Smooth muscle cell (in vitro differentiated cells): ENCODE results near the gene VGLL3. TPM values are rescaled to one million over a fixed set of nuclear protein-coding genes. Genes with fewer than 3 reads are reported as not detected.

Source experiments
- DNase-seq: peaks from one replicate; lab custom pipeline; 2025; ENCODE audit not compliant: unreplicated experiment; lab: John Stamatoyannopoulos, UW
- H2AFZ ChIP-seq: fragments of 200-600 bp; sonication (generic); 2 replicates; pipeline ENCODE4 v1.6.0; 2016; ENCODE audit warnings: antibody characterized with exemption, low read depth, mild to moderate bottlenecking
- H3F3A ChIP-seq: fragments of 200-600 bp; sonication (generic); 2 replicates; pipeline ENCODE4 v1.6.0; 2017; ENCODE audit warnings: antibody characterized with exemption, low read depth
- H3K27ac ChIP-seq: fragments of 200-600 bp; sonication (generic); 2 replicates; pipeline ENCODE4 v1.5.1; 2016; ENCODE audit warnings: low read depth, mild to moderate bottlenecking
- H3K27me3 ChIP-seq: fragments of 200-600 bp; sonication (generic); 2 replicates; pipeline ENCODE4 v1.6.1; 2016; ENCODE audit warnings: low read depth, mild to moderate bottlenecking
- H3K36me3 ChIP-seq: fragments of 200-600 bp; sonication (generic); 2 replicates; pipeline ENCODE4 v1.5.1; 2016; ENCODE audit warnings: low read depth
- H3K4me1 ChIP-seq: fragments of 200-600 bp; sonication (generic); 2 replicates; pipeline ENCODE4 v1.5.1; 2016; ENCODE audit warnings: low read depth
- H3K4me2 ChIP-seq: fragments of 200-600 bp; sonication (generic); 2 replicates; pipeline ENCODE4 v1.6.0; 2016; ENCODE audit warnings: mild to moderate bottlenecking
- H3K4me3 ChIP-seq: fragments of 200-600 bp; sonication (generic); 2 replicates; pipeline ENCODE4 v1.5.1; 2016; ENCODE audit warnings: mild to moderate bottlenecking
- H3K79me2 ChIP-seq: fragments of 200-600 bp; sonication (generic); 2 replicates; pipeline ENCODE4 v1.6.0; 2016; ENCODE audit warnings: low read depth, mild to moderate bottlenecking
- H3K9ac ChIP-seq: fragments of 200-600 bp; sonication (generic); 2 replicates; pipeline ENCODE4 v1.6.0; 2016; ENCODE audit warnings: low read depth
- H3K9me3 ChIP-seq: fragments of 200-600 bp; sonication (generic); replicated peaks from 2 replicates; pipeline ENCODE4 v1.5.1; 2016; ENCODE audit warnings: low read depth
- H4K20me1 ChIP-seq: fragments of 200-600 bp; sonication (generic); 2 replicates; pipeline ENCODE4 v1.6.0; 2016; ENCODE audit warnings: low read depth
- WGBS: methylation state at CpG from one replicate; pipeline ENCODE4 v1.1.7; 2016; ENCODE audit warnings: low lambda C conversion rate; 5-methylcytosine and 5-hydroxymethylcytosine counted together
- polyA plus RNA-seq: library from polyadenylated mRNA; unstranded; fragments of >200 nt; fragmentation: Nextera tagmentation; extraction: Ambion mirVana; gene quantifications from 2 replicates; pipeline ENCODE4 v1.2.1, GENCODE V29; 2016
- total RNA-seq: library from RNA; depleted of rRNA; stranded (reverse); fragments of >200 nt; gene quantifications from 2 replicates; pipeline ENCODE4 v1.2.3, GENCODE V29; 2014
- TF ChIP-seq, protein P1 (sequence below): fragments of 200-600 bp; sonication (generic); IDR thresholded peaks from 2 replicates; pipeline ENCODE4 v1.5.1; 2017; ENCODE audit warnings: borderline replicate concordance, mild to moderate bottlenecking, antibody characterized with exemption; ENCODE audit not compliant: insufficient read depth, poor library complexity, severe bottlenecking

Gene VGLL3
- total and polyA plus RNA-seq, 2 experiments from 2014 or later, result 11.4 to 54.1 TPM

DNA sequence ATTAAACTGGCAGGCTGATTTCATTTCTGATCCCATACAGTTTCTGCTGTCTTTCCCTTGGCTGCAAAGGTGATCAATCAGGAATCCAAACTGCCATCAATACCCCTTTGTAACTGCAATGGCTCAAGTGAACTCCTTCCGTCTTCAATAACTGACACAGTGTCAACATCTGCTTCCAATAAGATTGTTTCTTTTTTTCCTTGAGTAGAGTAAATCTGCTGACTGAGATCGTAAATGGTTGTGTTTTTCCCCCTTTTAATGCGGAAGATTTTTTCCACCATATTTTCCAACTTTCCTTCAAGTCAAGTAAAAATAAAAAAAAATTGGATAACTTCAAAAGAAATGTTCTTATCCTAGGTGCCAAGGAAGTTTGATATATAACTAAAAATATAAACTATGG lies 48.7 kb downstream of the VGLL3 start:
- TF ChIP-seq, protein P1, sequence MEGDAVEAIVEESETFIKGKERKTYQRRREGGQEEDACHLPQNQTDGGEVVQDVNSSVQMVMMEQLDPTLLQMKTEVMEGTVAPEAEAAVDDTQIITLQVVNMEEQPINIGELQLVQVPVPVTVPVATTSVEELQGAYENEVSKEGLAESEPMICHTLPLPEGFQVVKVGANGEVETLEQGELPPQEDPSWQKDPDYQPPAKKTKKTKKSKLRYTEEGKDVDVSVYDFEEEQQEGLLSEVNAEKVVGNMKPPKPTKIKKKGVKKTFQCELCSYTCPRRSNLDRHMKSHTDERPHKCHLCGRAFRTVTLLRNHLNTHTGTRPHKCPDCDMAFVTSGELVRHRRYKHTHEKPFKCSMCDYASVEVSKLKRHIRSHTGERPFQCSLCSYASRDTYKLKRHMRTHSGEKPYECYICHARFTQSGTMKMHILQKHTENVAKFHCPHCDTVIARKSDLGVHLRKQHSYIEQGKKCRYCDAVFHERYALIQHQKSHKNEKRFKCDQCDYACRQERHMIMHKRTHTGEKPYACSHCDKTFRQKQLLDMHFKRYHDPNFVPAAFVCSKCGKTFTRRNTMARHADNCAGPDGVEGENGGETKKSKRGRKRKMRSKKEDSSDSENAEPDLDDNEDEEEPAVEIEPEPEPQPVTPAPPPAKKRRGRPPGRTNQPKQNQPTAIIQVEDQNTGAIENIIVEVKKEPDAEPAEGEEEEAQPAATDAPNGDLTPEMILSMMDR, result no peak
- Histone ChIP-seq H3K4me3 (no peak overlapping the region), H3K36me3 (peaks cover 24% of the 10 kb centered on the region), H3K4me1 (no peaks in the 10 kb centered on the region), H4K20me1 (peaks cover 7% of the 10 kb centered on the region), H3K79me2 (no peaks in the 10 kb centered on the region), H3K27ac (no peak overlapping the region), H3K27me3 (no peaks in the 10 kb centered on the region), H3K9ac (no peak overlapping the region), H3K9me3 (no peaks in the 10 kb centered on the region), H2AFZ (no peak overlapping the region), H3F3A (no peaks in the 10 kb centered on the region), H3K4me2 (no peak overlapping the region)
- 87% methylated on average over 3 of the region's 3 CpGs for WGBS
- DNase-seq, result no peak

DNA sequence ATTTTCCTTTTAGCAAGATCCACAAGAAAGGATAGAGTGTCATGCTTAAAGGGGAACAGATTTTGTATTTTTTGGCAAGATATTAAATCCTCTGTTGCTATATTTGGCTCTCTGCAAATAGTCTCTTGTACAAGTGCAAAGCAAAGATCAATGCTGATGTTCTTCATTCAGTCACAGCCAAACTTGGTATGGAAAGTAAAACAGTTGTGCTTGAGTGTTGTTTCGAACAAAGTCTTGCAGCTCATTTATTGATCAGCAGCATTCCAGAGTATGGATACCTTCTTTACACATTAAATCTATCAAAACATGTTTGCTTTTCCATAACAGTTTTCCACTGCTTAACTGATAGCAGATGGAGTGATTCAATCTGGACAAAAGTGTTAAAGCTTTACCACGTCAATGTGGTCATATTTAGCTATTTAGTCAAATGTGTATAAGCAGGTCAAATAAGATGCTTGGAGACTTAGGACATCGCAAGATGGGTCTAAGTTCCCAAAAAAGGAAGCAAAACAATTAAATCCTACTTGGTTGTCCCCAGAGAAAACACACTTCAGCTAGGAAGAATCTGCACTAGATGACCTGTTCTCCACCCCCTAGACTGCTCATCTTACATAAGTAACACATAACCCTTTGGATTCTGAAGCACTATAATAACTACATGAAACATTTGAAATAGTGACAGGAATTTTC lies 52.4 kb downstream of the VGLL3 start:
- no peak overlapping the region for H3K9ac ChIP-seq
- 59% methylated on average over 3 of the region's 3 CpGs for WGBS
- no peaks in the 10 kb centered on the region for H4K20me1 ChIP-seq
- peak overlapping the region; percentile 78 for H3K4me2 ChIP-seq
- no peaks in the 10 kb centered on the region for H3K27me3 ChIP-seq
- no peak overlapping the region for H2AFZ ChIP-seq
- H3K36me3 ChIP-seq, result peaks cover 6% of the 10 kb centered on the region
- H3K9me3 ChIP-seq, result no peaks in the 10 kb centered on the region
- H3K79me2 ChIP-seq, result no peaks in the 10 kb centered on the region
- no peak for DNase-seq
- H3K4me3 ChIP-seq, result no peak overlapping the region
- H3K4me1 ChIP-seq, result peaks cover 5% of the 10 kb centered on the region
- TF ChIP-seq, protein P1, result no peak
- no peaks in the 10 kb centered on the region for H3F3A ChIP-seq
- peak overlapping the region; percentile 93 for H3K27ac ChIP-seq

DNA sequence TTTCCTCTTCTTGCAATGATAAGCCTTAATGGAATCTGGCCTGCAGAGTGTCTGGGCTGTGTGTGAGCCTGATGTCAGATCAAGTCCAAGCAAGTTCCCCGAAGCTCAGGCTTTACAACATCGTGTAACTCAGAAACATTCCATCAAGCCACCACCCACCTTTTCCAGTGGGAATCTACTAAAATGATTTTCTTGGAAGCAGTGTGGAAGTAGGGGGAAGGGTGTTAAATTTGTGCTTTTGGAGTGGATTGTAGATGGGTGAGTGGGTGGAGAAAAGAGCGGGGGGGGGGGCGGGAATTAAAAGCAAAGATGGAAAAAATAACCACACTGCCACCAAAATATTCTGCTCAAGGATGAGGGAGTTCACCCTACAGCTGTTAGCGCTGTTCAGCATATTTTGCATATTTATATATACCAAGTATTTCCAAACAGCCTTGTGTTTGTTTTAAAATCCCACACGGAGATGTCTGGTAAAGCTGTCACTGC lies 53.6 kb downstream of the VGLL3 start:
- Histone ChIP-seq H3K4me3 (no peak overlapping the region), H3F3A (no peaks in the 10 kb centered on the region), H3K4me1 (peaks cover 5% of the 10 kb centered on the region), H3K27ac (peak overlapping the region; percentile 93), H3K79me2 (no peaks in the 10 kb centered on the region), H3K9ac (peak overlapping the region; percentile 41), H3K36me3 (peaks cover 6% of the 10 kb centered on the region), H3K27me3 (no peaks in the 10 kb centered on the region), H3K9me3 (no peaks in the 10 kb centered on the region), H3K4me2 (peak overlapping the region; percentile 78), H4K20me1 (no peaks in the 10 kb centered on the region), H2AFZ (no peak overlapping the region)
- TF ChIP-seq, protein P1, result no peak
- WGBS, result 9% methylated on average over 6 of the region's 6 CpGs
- no peak for DNase-seq

DNA sequence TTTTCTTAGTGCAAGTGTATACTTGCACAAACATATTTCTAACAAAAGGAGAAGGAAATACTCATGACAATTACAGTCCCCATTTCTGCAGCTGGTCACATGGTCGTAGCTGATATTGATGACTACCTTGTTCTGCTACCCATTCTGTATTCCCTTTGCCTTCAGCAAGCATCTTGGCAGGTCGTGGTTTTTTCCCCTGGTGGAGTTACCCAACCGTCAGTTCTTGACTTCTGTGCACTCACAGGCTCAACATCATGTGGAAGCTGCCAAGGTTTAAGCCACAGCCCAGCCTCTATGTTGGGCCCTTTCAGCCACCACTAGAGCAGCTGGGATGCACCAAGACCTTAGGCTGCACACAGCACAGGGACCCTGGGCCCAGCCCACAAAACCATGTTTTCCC lies 56.1 kb downstream of the VGLL3 start:
- Histone ChIP-seq H3K4me2 (no peak overlapping the region), H3F3A (no peaks in the 10 kb centered on the region), H3K27me3 (no peaks in the 10 kb centered on the region), H3K79me2 (no peaks in the 10 kb centered on the region), H3K4me3 (no peak overlapping the region), H3K9ac (no peak overlapping the region), H4K20me1 (no peaks in the 10 kb centered on the region), H3K36me3 (peaks cover 4% of the 10 kb centered on the region), H3K27ac (no peak overlapping the region), H3K4me1 (peaks cover 5% of the 10 kb centered on the region), H2AFZ (no peak overlapping the region), H3K9me3 (no peaks in the 10 kb centered on the region)
- 89% methylated on average over 3 of the region's 3 CpGs for WGBS
- DNase-seq, result no peak
- TF ChIP-seq, protein P1, result no peak
